CD4-positive, alpha-beta T cell treated with Interferon gamma for 1 hour (primary cell): ENCODE results near the gene ARIH1.

ENCODE experiments used
- DNase-seq: peaks from one replicate; pipeline ENCODE4 v3.0.0-alpha.2; 2020

The ARIH1 gene

DNA sequence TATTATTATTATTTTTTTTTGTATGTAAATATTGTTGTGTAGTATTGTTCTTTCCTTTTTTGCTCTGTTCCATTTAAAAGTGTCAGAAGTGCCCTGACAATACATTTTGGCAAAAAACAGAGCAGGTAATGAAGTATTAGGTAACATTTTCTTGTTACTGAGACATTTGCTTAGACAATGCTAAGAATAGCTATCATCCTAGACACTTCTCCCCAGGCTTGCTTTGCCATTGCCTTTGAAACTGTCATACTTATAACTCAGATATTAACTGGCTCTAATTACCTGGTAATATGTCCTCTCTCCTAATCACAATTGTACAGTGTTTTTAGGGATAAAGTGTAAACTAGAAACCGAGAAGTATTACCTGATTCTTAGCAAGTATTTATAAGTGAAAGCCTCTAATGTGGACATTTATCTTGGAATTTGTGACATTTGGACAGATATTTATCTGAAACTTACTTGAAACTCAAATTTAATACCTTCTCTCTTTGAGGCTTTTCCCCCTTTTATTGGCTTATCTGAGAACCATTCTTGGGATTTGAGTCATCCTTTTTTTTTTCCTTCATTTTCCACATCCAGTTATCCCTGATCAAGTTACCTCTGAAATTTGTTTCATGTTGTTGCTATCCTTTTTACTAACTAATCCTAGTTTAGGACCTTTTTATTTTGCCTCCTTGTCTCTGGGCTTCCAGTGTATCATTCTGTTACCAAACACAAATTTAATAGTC, 13.1 kb downstream of the ARIH1 start:
- DNase-seq: no peak

GRCh38 chr15:72488558-72488957, 14.4 kb downstream of the ARIH1 start:
- no peak for DNase-seq

- no peak for DNase-seq
These were observed 15.9 kb downstream of the ARIH1 start for GRCh38 chr15:72489943-72490554.

GRCh38 chr15:72491768-72492167, 17.6 kb downstream of the ARIH1 start:
- DNase-seq: no peak

- DNase-seq: no peak
These were observed 18.6 kb downstream of the ARIH1 start for GRCh38 chr15:72492733-72493132.

DNA sequence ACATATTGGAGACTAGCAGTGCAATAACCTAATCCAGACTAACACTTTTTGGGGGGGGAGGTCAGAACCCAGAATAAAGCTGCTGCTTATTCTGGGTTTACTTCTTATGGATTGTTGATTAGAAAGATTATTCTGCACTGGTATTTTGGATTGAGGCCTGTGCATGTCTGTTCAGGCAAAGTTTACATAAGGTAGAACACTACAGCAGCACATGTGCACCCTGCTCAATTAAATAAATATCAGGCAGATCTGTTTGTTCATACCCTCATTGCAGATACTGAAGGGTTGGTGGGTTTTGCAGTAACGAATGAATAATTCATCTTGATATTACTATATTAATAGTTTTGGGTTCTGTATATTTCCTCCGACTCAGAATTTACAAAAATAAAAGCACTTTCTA, 19.1 kb downstream of the ARIH1 start:
- no peak for DNase-seq

DNA sequence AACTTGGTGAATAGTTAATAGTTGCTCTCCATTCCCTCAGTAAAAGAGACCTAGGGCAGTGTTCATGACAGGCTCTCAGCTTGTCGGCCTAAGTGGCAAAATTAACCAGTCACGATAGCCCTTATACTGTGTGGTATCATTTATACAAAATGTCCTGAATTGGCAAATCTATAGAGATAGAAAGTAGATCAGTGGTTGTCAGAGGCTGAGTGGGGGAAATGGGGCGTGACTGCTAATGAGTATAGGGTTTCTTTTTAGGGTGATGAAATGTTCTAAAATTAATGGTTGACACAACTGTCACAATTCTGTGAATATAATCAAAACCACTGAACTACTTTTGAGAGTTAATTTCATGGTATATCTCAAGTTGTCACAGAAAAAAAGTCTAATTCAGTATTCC, 20.9 kb downstream of the ARIH1 start:
- no peak for DNase-seq

DNA sequence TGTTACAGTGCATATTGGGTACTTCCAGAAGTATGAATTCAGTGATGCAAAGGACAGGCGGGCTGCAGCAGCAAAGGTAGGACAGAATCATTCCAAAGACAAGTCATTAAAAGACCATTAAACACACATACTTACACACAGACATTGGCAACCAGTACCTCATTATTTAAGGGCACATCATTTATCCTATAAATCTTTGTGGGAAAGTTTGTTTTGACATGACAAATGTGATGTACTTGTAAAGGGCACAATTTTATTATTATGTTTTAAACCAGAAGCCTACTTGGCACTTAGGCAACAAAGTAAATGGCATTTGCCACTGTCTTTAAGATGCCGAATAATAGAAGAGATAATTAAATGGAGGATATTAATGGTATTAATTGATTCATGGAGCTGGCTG, 22.7 kb downstream of the ARIH1 start:
- no peak for DNase-seq

- no peak for DNase-seq
These were observed 23.3 kb downstream of the ARIH1 start for GRCh38 chr15:72497402-72497801.

- DNase-seq: no peak
These were observed 28.2 kb downstream of the ARIH1 start for GRCh38 chr15:72502220-72502809.

- DNase-seq: no peak
These were observed 29.0 kb downstream of the ARIH1 start for GRCh38 chr15:72503147-72503546.

- no peak for DNase-seq
These were observed 33.4 kb downstream of the ARIH1 start for GRCh38 chr15:72507402-72508092.

GRCh38 chr15:72509484-72509883, 35.4 kb downstream of the ARIH1 start:
- DNase-seq: no peak

DNA sequence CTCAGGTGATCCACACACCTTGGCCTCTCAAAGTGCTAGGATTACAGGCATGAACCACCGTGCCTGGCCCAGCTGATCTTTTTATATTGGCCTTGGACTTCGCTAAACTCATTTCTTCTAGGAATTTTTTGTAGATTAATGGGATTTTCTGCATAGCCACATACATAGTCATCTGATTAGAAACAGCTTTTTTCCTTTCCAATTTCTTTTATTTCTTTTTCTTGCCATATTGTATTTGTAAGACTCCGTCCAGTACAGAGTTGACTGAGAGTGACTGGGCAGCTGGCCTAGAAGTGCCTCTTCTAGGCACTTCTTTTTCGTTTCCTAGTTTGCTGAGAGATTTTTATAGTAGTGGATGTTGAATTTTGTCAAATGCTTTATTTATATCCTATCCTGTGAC, 37.4 kb downstream of the ARIH1 start:
- DNase-seq: no peak

- no peak for DNase-seq
These were observed 41.7 kb downstream of the ARIH1 start for GRCh38 chr15:72515591-72516389.

GRCh38 chr15:72516777-72517176, 42.6 kb downstream of the ARIH1 start:
- DNase-seq: no peak

DNA sequence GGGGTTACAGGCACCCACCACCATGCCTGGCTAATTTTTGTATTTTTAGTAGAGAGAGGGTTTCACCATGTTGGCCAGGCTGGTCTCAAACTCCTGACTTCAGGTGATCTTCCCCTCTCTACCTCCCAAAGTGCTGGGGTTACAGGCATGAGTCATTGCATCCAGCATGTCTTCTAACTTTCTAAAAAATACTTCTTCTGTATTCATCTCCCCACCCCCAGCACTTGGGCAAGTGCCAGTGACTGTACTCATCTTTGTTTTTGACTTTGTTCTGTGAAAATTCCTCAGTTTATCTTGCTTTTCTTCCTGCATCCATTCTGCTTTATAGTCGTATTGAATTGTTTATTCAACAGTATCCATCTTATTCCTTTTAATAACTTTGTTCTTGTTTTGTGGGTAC, 47.6 kb downstream of the ARIH1 start:
- DNase-seq: no peak

- DNase-seq: no peak
These were observed 59.0 kb downstream of the ARIH1 start for GRCh38 chr15:72532991-72533601.

DNA sequence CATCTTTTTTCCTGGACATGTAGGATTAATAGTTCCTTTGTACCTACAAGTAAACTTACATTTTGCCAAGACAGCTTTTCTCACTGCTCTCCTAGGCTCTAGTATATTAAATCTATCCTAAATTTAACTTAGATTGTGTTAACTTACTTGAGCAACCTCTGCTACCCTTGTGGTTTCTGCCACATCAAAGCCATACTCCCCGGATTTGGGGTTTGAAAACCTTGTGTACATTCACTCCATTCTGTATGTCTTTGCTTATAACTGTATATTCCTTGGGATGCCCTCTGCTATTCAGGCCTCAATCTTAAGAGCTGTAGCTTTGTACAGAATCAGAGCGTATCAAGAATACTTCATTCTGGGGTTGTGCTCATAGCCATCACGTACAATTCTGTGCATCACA, 60.4 kb downstream of the ARIH1 start:
- DNase-seq: no peak

GRCh38 chr15:72535911-72536310, 61.8 kb downstream of the ARIH1 start:
- DNase-seq: no peak

DNA sequence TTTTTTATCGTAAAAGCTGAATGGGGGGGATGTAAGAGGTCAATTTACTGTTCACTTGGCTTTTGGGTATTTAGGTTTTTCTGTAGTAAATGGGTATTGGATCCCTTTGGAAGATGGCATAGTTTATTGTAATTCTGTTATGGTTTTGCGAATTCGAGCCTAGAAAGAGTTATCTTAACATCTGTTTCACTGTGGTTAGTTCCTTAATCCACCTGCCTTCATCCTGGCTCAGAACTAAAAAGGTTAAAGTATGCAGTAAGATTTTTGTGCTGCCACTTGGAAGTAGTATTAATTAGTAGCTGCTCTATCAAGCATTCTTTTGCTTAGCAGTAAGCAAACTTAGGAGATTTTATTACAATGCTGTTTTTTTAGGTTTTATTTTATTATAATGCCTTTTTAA, 62.4 kb downstream of the ARIH1 start:
- no peak for DNase-seq

- no peak for DNase-seq
These were observed 64.8 kb downstream of the ARIH1 start for GRCh38 chr15:72538931-72539330.
